ENCODE data around the gene PYM1. TPM values are rescaled to one million over a fixed set of nuclear protein-coding genes. Genes with fewer than 3 reads are reported as not detected.

PYM1 gene
- total RNA-seq, 1 experiment from 2014 or later = 58.9 TPM

DNA sequence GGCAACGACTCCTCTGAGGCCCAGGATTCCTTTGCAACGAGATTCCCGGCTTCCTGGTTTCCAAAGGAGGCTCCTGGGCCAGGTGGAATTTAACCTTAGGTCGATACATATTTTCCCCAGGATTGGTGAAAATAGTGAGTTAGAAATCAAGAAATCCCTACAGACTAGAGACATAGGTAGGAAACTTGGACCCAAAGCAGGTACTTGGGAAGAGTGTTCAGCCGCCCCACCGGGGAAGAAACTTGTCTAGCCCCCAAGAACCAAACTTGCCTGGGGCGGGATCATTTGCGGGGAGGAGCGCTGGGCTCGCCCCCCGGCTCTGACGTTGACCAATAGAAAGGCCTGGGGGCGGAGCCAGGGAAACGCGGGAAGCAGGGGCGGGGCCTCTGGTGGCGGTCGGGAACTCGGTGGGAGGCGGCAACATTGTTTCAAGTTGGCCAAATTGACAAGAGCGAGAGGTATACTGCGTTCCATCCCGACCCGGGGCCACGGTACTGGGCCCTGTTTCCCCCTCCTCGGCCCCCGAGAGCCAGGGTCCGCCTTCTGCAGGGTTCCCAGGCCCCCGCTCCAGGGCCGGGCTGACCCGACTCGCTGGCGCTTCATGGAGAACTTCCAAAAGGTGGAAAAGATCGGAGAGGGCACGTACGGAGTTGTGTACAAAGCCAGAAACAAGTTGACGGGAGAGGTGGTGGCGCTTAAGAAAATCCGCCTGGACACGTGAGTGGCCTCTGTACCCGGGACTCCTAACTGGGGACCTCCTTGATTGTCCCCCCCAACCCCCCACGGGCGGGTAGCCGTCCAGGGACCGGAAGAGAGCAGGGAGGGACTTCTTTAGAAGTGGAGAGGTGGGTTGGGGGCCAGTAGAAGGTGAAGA lies 39.0 kb upstream of the PYM1 start, which contains the start of gene CDK2:
Gene CDK2, plus strand, starts transcription at position 423 of the 874 bp plus-strand sequence. Its CDS starts 179 bp downstream, at position 602.
- Histone ChIP-seq H3K56ac (ENCODE audit: insufficient read length, low read depth, low read length) (no peak within 1 kb of the TSS), H3K9ac (ENCODE audit: extremely low read depth, insufficient read length, low read length) (peak within 1 kb of the TSS; percentile 92), H2BK15ac (ENCODE audit: low read depth, low read length) (no peak within 1 kb of the TSS), H3K4me1 (ENCODE audit: insufficient read depth, low read length) (peaks cover 3% of the 10 kb centered on the region; the same call in 1 of the 2 replicates), H2AFZ (ENCODE audit: low read length) (no peak within 1 kb of the TSS), H2BK5ac (ENCODE audit: insufficient read length, low read length) (no peak within 1 kb of the TSS), H3K18ac (ENCODE audit: insufficient read length, low read depth, low read length) (no peak within 1 kb of the TSS), H3K14ac (ENCODE audit: insufficient read depth, low read length) (no peak within 1 kb of the TSS; the same call in 1 of the 2 replicates), H2BK12ac (ENCODE audit: insufficient read length, low read depth, low read length) (no peak within 1 kb of the TSS), H4K20me1 (ENCODE audit: control insufficient read depth, insufficient read depth, insufficient read length) (no peaks in the 10 kb centered on the region), H4K91ac (ENCODE audit: insufficient read length, low read depth, low read length) (no peak within 1 kb of the TSS), H3K4ac (ENCODE audit: low read depth, low read length) (no peak within 1 kb of the TSS), H3K4me2 (ENCODE audit: insufficient read depth, insufficient read length, low read length) (peak within 1 kb of the TSS; percentile 93), H3K27ac (ENCODE audit: insufficient read length, low read depth, low read length) (peak within 1 kb of the TSS; percentile 46), H3K79me2 (ENCODE audit: insufficient read depth, low read length) (no peaks in the 10 kb centered on the region; the same call in 1 of the 2 replicates), H2AK5ac (ENCODE audit: insufficient read length, low read length) (no peak within 1 kb of the TSS), H3K9me3 (ENCODE audit: control insufficient read depth, low read depth, low read length) (no peaks in the 10 kb centered on the region), H3T11ph (ENCODE audit: low read length) (no peak within 1 kb of the TSS), H4K8ac (replicated peaks; ENCODE audit: insufficient read length, low read depth, low read length) (no peak within 1 kb of the TSS), H3K27me3 (ENCODE audit: insufficient read depth, low read length) (no peaks in the 10 kb centered on the region), H3K23me2 (ENCODE audit: insufficient read length, low read depth, low read length, poor library complexity, severe bottlenecking) (peaks cover 15% of the 10 kb centered on the region), H3K79me1 (ENCODE audit: insufficient read depth, low read depth, low read length, poor library complexity, severe bottlenecking) (no peaks in the 10 kb centered on the region), H4K5ac (ENCODE audit: insufficient read length, low read depth, low read length) (no peak within 1 kb of the TSS), H3K23ac (ENCODE audit: insufficient read length, low read depth, low read length) (no peak within 1 kb of the TSS), H2BK20ac (ENCODE audit: low read depth, low read length, poor library complexity, severe bottlenecking) (no peak within 1 kb of the TSS), H2BK120ac (ENCODE audit: low read depth, low read length, poor library complexity, severe bottlenecking) (no peak within 1 kb of the TSS)
- H3K9me3 Mint-ChIP-seq = no peaks in the 10 kb centered on the region
- peak; percentile 95 for DNase-seq
- peaks cover 14 to 35% (median 35%) of the 10 kb centered on the region in 3 experiments; a peak in 6 of 7 replicates for H3K36me3 Mint-ChIP-seq (ENCODE audit: insufficient read depth in 1 of 3, low read depth in 3 of 3)
- H3K27ac Mint-ChIP-seq = peak within 1 kb of the TSS; percentile 92 to 98 (median 97)
- no peaks in the 10 kb centered on the region for H3K27me3 Mint-ChIP-seq (ENCODE audit: low read depth)
- H3K4me1 Mint-ChIP-seq = peaks cover 22 to 28% of the 10 kb centered on the region in 2 experiments
- peak within 1 kb of the TSS; percentile 96 to 99 for H3K4me3 Mint-ChIP-seq
- no CpG with 5 or more reads among the region's 45 CpGs for WGBS (ENCODE audit: extremely low coverage, insufficient read length, low lambda C conversion rate)
- TF ChIP-seq, protein P1, sequence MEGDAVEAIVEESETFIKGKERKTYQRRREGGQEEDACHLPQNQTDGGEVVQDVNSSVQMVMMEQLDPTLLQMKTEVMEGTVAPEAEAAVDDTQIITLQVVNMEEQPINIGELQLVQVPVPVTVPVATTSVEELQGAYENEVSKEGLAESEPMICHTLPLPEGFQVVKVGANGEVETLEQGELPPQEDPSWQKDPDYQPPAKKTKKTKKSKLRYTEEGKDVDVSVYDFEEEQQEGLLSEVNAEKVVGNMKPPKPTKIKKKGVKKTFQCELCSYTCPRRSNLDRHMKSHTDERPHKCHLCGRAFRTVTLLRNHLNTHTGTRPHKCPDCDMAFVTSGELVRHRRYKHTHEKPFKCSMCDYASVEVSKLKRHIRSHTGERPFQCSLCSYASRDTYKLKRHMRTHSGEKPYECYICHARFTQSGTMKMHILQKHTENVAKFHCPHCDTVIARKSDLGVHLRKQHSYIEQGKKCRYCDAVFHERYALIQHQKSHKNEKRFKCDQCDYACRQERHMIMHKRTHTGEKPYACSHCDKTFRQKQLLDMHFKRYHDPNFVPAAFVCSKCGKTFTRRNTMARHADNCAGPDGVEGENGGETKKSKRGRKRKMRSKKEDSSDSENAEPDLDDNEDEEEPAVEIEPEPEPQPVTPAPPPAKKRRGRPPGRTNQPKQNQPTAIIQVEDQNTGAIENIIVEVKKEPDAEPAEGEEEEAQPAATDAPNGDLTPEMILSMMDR (conservative IDR thresholded peaks at IDR 0.05) = no peak
